Measurements from ENCODE around the gene KLK1.

GRCh38 chr19:50819636-50820035 is 4.0 kb downstream of the KLK1 start:
- TF ChIP-seq CTCF (IDR thresholded peaks at IDR 0.05) (no peak), POLR2A (IDR thresholded peaks at IDR 0.05) (no peak)
